GM21717 (cell line): ENCODE data around the gene DUSP16.
A peak's percentile ranks its signal among the peaks of the same experiment; 100 is the strongest.
"Not testable (repeated sequence)": the region's sequence is repeated elsewhere in the genome, so short reads cannot be mapped to it uniquely, and the experiment has no call there.

Experiments used
- ATAC-seq: cut with Tn5 transposase; IDR thresholded peaks from one replicate; pipeline ENCODE4 v1.9.1; 2021; ENCODE audit warnings: mild to moderate bottlenecking, moderate library complexity; ENCODE audit not compliant: unreplicated experiment

The DUSP16 gene

GRCh38 chr12:12562585-12563261 lies at the start of gene DUSP16:
TSS of gene DUSP16 (minus strand) at chr12:12562863. CDS start at chr12:12521098, 41,765 bp downstream.
- ATAC-seq, result peak; percentile 72

- ATAC-seq, result no peak
Observed at GRCh38 chr12:12612358-12612757, 49.7 kb upstream of the DUSP16 start.

GRCh38 chr12:12611512-12612306 lies 49.0 kb upstream of the DUSP16 start, which contains the start of gene CREBL2:
TSS of gene CREBL2 (plus strand) at chr12:12611876. CDS start at chr12:12612173, 297 bp downstream.
- peak; percentile 76 for ATAC-seq

- no peak for ATAC-seq
Observed at GRCh38 chr12:12610711-12611110, 48.0 kb upstream of the DUSP16 start.

GRCh38 chr12:12609692-12610091 lies 47.0 kb upstream of the DUSP16 start:
- ATAC-seq, result no peak

GRCh38 chr12:12608557-12608957 lies 45.9 kb upstream of the DUSP16 start:
- ATAC-seq, result no peak

GRCh38 chr12:12606781-12607589 lies 44.3 kb upstream of the DUSP16 start:
- peak; percentile 50 for ATAC-seq

GRCh38 chr12:12604740-12605139 lies 42.1 kb upstream of the DUSP16 start:
- ATAC-seq, result no peak

GRCh38 chr12:12600659-12601058 lies 38.0 kb upstream of the DUSP16 start:
- no peak for ATAC-seq

GRCh38 chr12:12599750-12600643 lies 37.3 kb upstream of the DUSP16 start:
- ATAC-seq, result no peak

- ATAC-seq, result no peak
Observed at GRCh38 chr12:12598864-12599263, 36.2 kb upstream of the DUSP16 start.

GRCh38 chr12:12596598-12596997 lies 33.9 kb upstream of the DUSP16 start:
- ATAC-seq, result not testable (repeated sequence)

- ATAC-seq, result not testable (repeated sequence)
Observed at GRCh38 chr12:12595929-12596328, 33.3 kb upstream of the DUSP16 start.

- no peak for ATAC-seq
Observed at GRCh38 chr12:12592930-12593329, 30.3 kb upstream of the DUSP16 start.

GRCh38 chr12:12590961-12591360 lies 28.3 kb upstream of the DUSP16 start:
- no peak for ATAC-seq

GRCh38 chr12:12588436-12588835 lies 25.8 kb upstream of the DUSP16 start:
- ATAC-seq, result not testable (repeated sequence)

- no peak for ATAC-seq
Observed at GRCh38 chr12:12587878-12588277, 25.2 kb upstream of the DUSP16 start.

GRCh38 chr12:12586879-12587675 lies 24.4 kb upstream of the DUSP16 start:
- no peak for ATAC-seq

GRCh38 chr12:12585115-12585863 lies 22.6 kb upstream of the DUSP16 start:
- no peak for ATAC-seq
